K562 (cell line): ENCODE results near the gene PCARE. TPM values are rescaled to one million over a fixed set of nuclear protein-coding genes. Genes with fewer than 3 reads are reported as not detected.

Source experiments
- ATAC-seq: fragments of 200-7000 bp; cut with Tn5 transposase; 3 replicates; pipeline ENCODE4 v1.9.1; 2020; ENCODE audit warnings: moderate library complexity
- BruUV-seq: library from RNA; stranded (reverse); fragments of 400-500 nt; replicated peaks from 2 replicates; lab custom pipeline; 2021; lab: Mats Ljungman, UMichigan
- CTCF ChIA-PET: fragments of 300-600 bp; formaldehyde crosslinking; extraction: SDS; loops from one replicate; lab custom pipeline; 2021; ENCODE audit warnings: low intra/inter-chr PET ratio; lab: Yijun Ruan, JAX
- POLR2A ChIA-PET: fragments of 300-600, 350-650 bp; sonication (Branson Sonifier 250); formaldehyde crosslinking; extraction: SDS; loops from one replicate; lab custom pipeline; 2021; ENCODE audit warnings: antibody characterized with exemption, inconsistent platforms; lab: Yijun Ruan, JAX
- DNase-seq, 4 experiments: peaks; one replicate each; pipeline versions ENCODE4 v3.0.0 to v3.0.0-alpha.2; 2011 to 2018; ENCODE audit warnings: low spot score in 3 of 4, mixed read lengths in 3 of 4; ENCODE audit errors: extremely low read depth in 1 of 4
- FAIRE-seq: peaks from 2 replicates; lab custom pipeline; 2011; peaks lifted over from hg19 to GRCh38; lab: Jason Lieb, UNC
- H2AFZ ChIP-seq: 2 replicates; pipeline ENCODE4 v1.6.0; 2011; ENCODE audit warnings: low read depth, low read length, control low read depth, inconsistent platforms
- H3K27ac ChIP-seq: fragments of 200-600 bp; 3 replicates; pipeline ENCODE4 v1.8.0; 2011; ENCODE audit warnings: low read depth, mild to moderate bottlenecking, control low read depth, inconsistent platforms, low read length, moderate library complexity, mixed read lengths; ENCODE audit errors: extremely low read depth
- H3K27me3 ChIP-seq, 2 experiments: fragments of 300-600 bp in 1 of 2; 2 replicates in 1 of 2; 3 replicates in 1 of 2; pipeline versions ENCODE4 v1.6.0 to v1.8.0; 2011; ENCODE audit warnings: inconsistent platforms in 2 of 2, low read length in 2 of 2, mild to moderate bottlenecking in 1 of 2, mixed read lengths in 1 of 2, moderate library complexity in 1 of 2; ENCODE audit not compliant: control insufficient read depth in 2 of 2, insufficient read depth in 2 of 2
- H3K36me3 ChIP-seq: fragments of 300-600 bp; 3 replicates; pipeline ENCODE4 v1.8.0; 2011; ENCODE audit warnings: mild to moderate bottlenecking, low read length, inconsistent platforms; ENCODE audit not compliant: control insufficient read depth, insufficient read depth
- H3K4me1 ChIP-seq, 2 experiments: fragments of 200-600 bp in 1 of 2; replicated peaks in 1 of 2; 2 replicates in 1 of 2; 3 replicates in 1 of 2; pipeline versions ENCODE4 v1.5.1 to v1.8.0; 2011; ENCODE audit warnings: inconsistent platforms in 2 of 2, low read length in 2 of 2, mild to moderate bottlenecking in 1 of 2, mixed read lengths in 1 of 2, moderate library complexity in 1 of 2; ENCODE audit not compliant: control insufficient read depth in 2 of 2, insufficient read depth in 2 of 2
- H3K4me2 ChIP-seq: 2 replicates; pipeline ENCODE4 v1.6.1; 2011; ENCODE audit warnings: low read length, control low read depth, inconsistent platforms, mixed read lengths; ENCODE audit not compliant: insufficient read depth
- H3K4me3 ChIP-seq: fragments of 200-600 bp; sonication (generic), shearing (Covaris generic); 2 replicates; pipeline ENCODE4 v1.5.1; 2016; ENCODE audit warnings: control low read depth, inconsistent platforms
- H3K79me2 ChIP-seq: fragments of 200-600 bp; 3 replicates; pipeline ENCODE4 v1.8.0; 2011; ENCODE audit warnings: low read length, inconsistent platforms; ENCODE audit not compliant: control insufficient read depth, insufficient read depth
- H3K9ac ChIP-seq, 2 experiments: 2 replicates each; pipeline versions ENCODE4 v1.6.0 to v1.6.1; 2011; ENCODE audit warnings: low read depth in 2 of 2, low read length in 2 of 2, control low read depth in 1 of 2, inconsistent platforms in 1 of 2, mild to moderate bottlenecking in 1 of 2, mixed read lengths in 1 of 2; ENCODE audit not compliant: insufficient read depth in 1 of 2
- H3K9me1 ChIP-seq: one replicate; pipeline ENCODE4 v1.6.0; 2011; ENCODE audit warnings: inconsistent platforms, mild to moderate bottlenecking, low read length, moderate library complexity; ENCODE audit not compliant: control insufficient read depth, insufficient read depth
- H3K9me3 ChIP-seq: replicated peaks from 2 replicates; pipeline ENCODE4 v1.5.1; 2011; ENCODE audit warnings: low read depth, low read length, inconsistent platforms; ENCODE audit not compliant: control insufficient read depth, insufficient read depth
- H4K20me1 ChIP-seq: replicated peaks from 2 replicates; pipeline ENCODE4 v1.6.1; 2011; ENCODE audit warnings: low read length, inconsistent platforms, mixed read lengths; ENCODE audit not compliant: control insufficient read depth, insufficient read depth
- CEBPB ChIP-seq: fragments of 450-650 bp; IDR thresholded peaks from 2 replicates; pipeline ENCODE4 v1.6.1; 2016; ENCODE audit warnings: missing genetic modification characterization, missing compliant biosample characterization
- CEBPG ChIP-seq, 3 experiments: fragments of 200-800 bp in 1 of 3; sonication (Bioruptor generic) in 1 of 3; sonication (generic) in 1 of 3; formaldehyde crosslinking in 1 of 3; IDR thresholded peaks in 2 of 3; conservative IDR thresholded peaks in 1 of 3; 2 replicates each; pipeline versions ENCODE4 v1.6.1 to v1.8.0; 2016 to 2022; ENCODE audit warnings: missing compliant biosample characterization in 2 of 3, missing genetic modification characterization in 2 of 3, mild to moderate bottlenecking in 1 of 3, missing genetic modification reagents in 1 of 3
- ZNF212 ChIP-seq: fragments of 450-650 bp; formaldehyde crosslinking; IDR thresholded peaks from 2 replicates; pipeline ENCODE4 v1.4.0; 2020; ENCODE audit warnings: mild to moderate bottlenecking
- WGBS: fragments of 100-300 bp; shearing (Covaris generic); methylation state at CpG from one replicate; pipeline ENCODE4 v1.1.6; 2016; ENCODE audit warnings: low coverage, mixed read lengths; ENCODE audit not compliant: insufficient coverage; ENCODE audit errors: missing lambda C conversion rate; 5-methylcytosine and 5-hydroxymethylcytosine counted together
- in situ Hi-C: fragments of 300-500 bp; cut with MboI; formaldehyde crosslinking; loops from 4 replicates; pipeline ENCODE4 v1.15.0; 2018; ENCODE audit warnings: inconsistent platforms, mixed read lengths
- intact Hi-C: fragments of 100-400 bp; cut with micrococcal nuclease; formaldehyde crosslinking; loops from 2 replicates; pipeline ENCODE4 v1.14.2; 2022
- polyA plus RNA-seq, 8 experiments: library from polyadenylated mRNA; depleted of rRNA in 4 of 8; stranded (reverse) in 5 of 8; unstranded in 3 of 8; fragments of >200 nt; fragmentation: Nextera tagmentation in 2 of 8; fragmentation: Illumina TruSeq in 1 of 8; extraction: Ambion mirVana in 2 of 8; extraction: Trizol in 1 of 8; gene quantifications; 2 replicates each; pipeline versions ENCODE4 v1.2.1 to v1.2.3, GENCODE V29; 2011 to 2014; ENCODE audit warnings: inconsistent platforms in 1 of 8, missing spikeins in 1 of 8
- total RNA-seq, 7 experiments: library from RNA; depleted of rRNA in 6 of 7; stranded (reverse); fragments of >200 nt in 6 of 7; fragmentation: Illumina TruSeq in 2 of 7; extraction: Trizol in 2 of 7; gene quantifications; 2 replicates each; pipeline versions ENCODE4 v1.2.1 to v1.2.3, GENCODE V29; 2011 to 2021; ENCODE audit warnings: low replicate concordance in 1 of 7
- TF ChIP-seq, protein P1 (sequence below), 2 experiments: fragments of 450-650 bp in 1 of 2; sonication (generic) in 1 of 2; formaldehyde crosslinking in 1 of 2; IDR thresholded peaks in 1 of 2; conservative IDR thresholded peaks in 1 of 2; 2 replicates each; pipeline versions ENCODE4 v1.6.1 to v1.8.1; 2016 to 2023; ENCODE audit warnings: mild to moderate bottlenecking in 2 of 2, moderate library complexity in 2 of 2, inconsistent platforms in 1 of 2, missing genetic modification reagents in 1 of 2

The PCARE gene
- total and polyA plus RNA-seq, 9 of the 15 experiments (the other 6 are each of a cell fraction or from before 2014, with no cell fraction given) = not detected

DNA sequence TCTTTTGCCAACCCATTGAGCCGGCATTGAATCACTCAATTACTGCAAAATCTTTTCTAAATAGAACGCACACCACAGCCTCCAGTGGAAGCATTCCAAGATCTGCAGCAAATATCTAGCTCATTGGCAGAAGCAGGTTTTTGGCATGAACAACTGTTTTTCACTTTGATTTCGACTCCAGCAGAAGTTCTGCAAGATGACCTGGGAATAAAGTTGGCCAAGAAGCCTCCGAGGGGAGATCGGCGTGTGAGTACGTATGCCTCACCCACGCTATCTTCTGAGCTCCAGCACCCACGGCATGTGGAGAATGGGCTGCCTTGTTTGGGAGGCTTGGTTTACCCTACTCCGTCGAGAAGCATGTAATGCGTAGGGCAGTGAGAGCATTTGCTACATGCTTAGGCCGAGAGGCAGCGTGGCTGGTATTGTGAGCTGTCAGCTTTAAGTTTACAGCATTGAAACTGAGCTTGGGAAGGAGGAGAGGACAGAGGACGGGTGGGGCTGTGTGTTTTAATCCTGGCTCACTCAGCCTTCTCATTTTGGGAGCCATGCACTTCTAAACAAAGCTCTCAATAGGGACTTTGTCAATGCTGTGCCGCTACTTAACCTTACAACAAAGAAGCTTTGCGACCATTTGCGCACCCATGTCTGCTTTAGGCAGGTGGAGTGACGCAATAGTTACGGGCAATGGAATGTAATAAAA lies 10.5 kb downstream of the PCARE start:
- Histone ChIP-seq H3K27ac (no peak overlapping the region), H3K79me2 (no peaks in the 10 kb centered on the region), H4K20me1 (no peaks in the 10 kb centered on the region), H3K4me1 (no peaks in the 10 kb centered on the region), H3K9ac (no peak overlapping the region), H3K4me2 (no peak overlapping the region), H3K36me3 (no peaks in the 10 kb centered on the region), H3K27me3 (peaks cover 29 to 74% of the 10 kb centered on the region in 2 experiments; a peak in 4 of 5 replicates), H3K9me3 (no peaks in the 10 kb centered on the region), H3K9me1 (peaks cover 3% of the 10 kb centered on the region), H2AFZ (no peak overlapping the region)
- 6% methylated on average over 20 of the region's 20 CpGs for WGBS
- no peak for DNase-seq
- CTCF ChIA-PET = no interaction called here
- no peak for ATAC-seq
- intact Hi-C loops = no loop called here
- no TSS peak for BruUV-seq
- in situ Hi-C loops = no loop called here
- POLR2A ChIA-PET = interaction anchor here (0.9 to 1.7 kb wide), 2 partner anchors 10 kb away, joined by 3 to 5 read pairs; no protein-coding TSS in a partner anchor
- FAIRE-seq = no peak
- TF ChIP-seq ZNF212 (CRISPR knock-in tag) = no peak
- 0 out of 2 replicates have a peak, but pooled peaks have one; percentile 14 for TF ChIP-seq CEBPG (CRISPR knock-in tag; IDR thresholded peaks at IDR 0.05)
- peak; percentile 75 to 84 for TF ChIP-seq CEBPG (tag; conservative IDR thresholded peaks at IDR 0.05 in 1 of 2, IDR thresholded peaks at IDR 0.05 in 1 of 2)
- peak; percentile 79 for TF ChIP-seq CEBPB (tag)
- TF ChIP-seq, protein P1, sequence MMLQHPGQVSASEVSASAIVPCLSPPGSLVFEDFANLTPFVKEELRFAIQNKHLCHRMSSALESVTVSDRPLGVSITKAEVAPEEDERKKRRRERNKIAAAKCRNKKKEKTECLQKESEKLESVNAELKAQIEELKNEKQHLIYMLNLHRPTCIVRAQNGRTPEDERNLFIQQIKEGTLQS (IDR thresholded peaks at IDR 0.05) = peak; percentile 60
- TF ChIP-seq, protein P1 (CRISPR knock-in tag; conservative IDR thresholded peaks at IDR 0.05) = no peak
- TF ChIP-seq, all 486 proteins: peak for 3
- no peak overlapping the region for H3K4me3 ChIP-seq
